ACHN (cell line): Measurements from ENCODE around the gene GEMIN4.
"Not testable (repeated sequence)": the region's sequence is repeated elsewhere in the genome, so short reads cannot be mapped to it uniquely, and the experiment has no call there.

Source experiments
- DNase-seq: peaks from one replicate; pipeline ENCODE4 v3.0.0-alpha.2; 2015
- in situ Hi-C: cut with HindIII; loops from 2 replicates; pipeline ENCODE4 v1.10.0; 2017; ENCODE audit warnings: low sequenced_read_pairs, low pct_ligation_motif_present, low pct_unique_long_range_greater_than_20kb

The GEMIN4 gene

DNA sequence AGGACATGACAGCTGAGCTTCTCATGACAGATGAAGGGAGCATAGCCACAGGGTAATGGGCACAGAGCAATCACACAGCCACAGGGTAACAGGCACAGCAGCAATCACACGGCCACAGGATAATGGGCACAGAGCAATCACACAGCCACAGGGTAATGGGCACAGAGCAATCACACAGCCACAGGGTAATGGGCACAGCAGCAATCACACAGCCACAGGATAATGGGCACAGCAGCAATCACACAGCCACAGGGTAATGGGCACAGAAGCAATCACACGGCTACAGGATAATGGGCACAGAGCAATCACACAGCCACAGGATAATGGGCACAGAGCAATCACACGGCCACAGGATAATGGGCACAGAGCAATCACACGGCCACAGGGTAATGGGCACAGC is 3.5 kb downstream of the GEMIN4 start:
- in situ Hi-C loops, DNase-seq: not testable (repeated sequence)

- in situ Hi-C loops = no loop called here
These were observed 5.1 kb downstream of the GEMIN4 start for GRCh38 chr17:746783-747629.

DNA sequence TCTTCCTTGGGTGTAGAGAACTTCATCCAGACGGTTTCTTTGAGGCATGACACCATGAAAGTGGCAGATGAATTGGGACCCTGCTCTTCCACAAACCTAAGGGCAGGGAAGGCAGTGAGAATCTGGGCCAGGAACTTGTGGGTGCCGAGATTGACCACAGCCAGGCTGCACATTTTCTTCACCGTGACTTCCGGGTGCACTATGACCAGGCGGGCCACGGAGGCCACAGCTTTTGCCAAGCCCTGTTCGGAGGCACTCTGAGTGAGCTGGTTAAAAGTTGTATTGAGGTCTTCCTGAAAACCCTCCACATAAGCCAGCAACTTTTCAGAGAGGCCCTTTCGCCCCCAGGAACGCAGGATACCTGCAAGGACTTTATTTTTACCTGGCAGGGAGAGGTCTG is 5.9 kb downstream of the GEMIN4 start:
- in situ Hi-C loops = no loop called here
- no peak for DNase-seq

More at GRCh38 chr17:746783-747629, 5.1 kb downstream of the GEMIN4 start:
- DNase-seq = no peak

- in situ Hi-C loops = no loop called here
- DNase-seq = no peak
These were observed 6.7 kb downstream of the GEMIN4 start for GRCh38 chr17:745406-745805.

GRCh38 chr17:744937-745336 is 7.1 kb downstream of the GEMIN4 start:
- DNase-seq = no peak
- in situ Hi-C loops = no loop called here

- no peak for DNase-seq
- in situ Hi-C loops = no loop called here
These were observed 8.9 kb downstream of the GEMIN4 start for GRCh38 chr17:743139-743538.

DNA sequence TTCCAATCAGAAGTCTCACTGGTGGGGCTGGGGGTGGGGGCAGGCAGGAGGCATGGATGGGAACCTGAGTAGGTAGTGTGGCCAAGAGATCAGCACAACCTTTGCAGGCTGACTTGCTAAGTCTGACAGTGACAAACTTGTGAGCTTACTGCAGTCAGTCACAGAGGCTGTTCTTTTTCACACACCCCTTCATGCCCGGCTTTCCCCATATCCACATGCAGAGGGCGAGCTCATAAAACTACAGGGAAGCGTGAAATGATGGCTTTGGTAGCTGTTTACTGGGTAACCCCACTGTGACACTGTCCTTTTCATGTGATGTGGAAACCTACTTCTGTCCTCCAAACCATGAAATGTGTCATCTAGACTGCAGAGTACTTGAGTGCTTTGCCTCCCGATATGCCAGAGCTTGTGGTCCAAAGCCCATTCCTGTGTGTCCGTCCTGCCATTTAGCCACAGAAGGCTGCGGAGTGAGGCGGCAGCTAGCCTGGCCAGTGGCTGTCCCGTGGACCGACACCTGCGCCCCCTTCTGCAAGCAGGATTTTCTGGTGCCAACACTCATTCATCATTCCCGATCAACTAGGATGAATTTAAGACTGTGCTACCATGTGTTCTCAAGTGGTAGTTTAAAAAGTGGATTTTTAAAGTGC is 9.8 kb downstream of the GEMIN4 start:
- in situ Hi-C loops = no loop called here
- no peak for DNase-seq

GRCh38 chr17:740240-741017 is 11.6 kb downstream of the GEMIN4 start:
- DNase-seq = no peak
- in situ Hi-C loops = no loop called here

DNA sequence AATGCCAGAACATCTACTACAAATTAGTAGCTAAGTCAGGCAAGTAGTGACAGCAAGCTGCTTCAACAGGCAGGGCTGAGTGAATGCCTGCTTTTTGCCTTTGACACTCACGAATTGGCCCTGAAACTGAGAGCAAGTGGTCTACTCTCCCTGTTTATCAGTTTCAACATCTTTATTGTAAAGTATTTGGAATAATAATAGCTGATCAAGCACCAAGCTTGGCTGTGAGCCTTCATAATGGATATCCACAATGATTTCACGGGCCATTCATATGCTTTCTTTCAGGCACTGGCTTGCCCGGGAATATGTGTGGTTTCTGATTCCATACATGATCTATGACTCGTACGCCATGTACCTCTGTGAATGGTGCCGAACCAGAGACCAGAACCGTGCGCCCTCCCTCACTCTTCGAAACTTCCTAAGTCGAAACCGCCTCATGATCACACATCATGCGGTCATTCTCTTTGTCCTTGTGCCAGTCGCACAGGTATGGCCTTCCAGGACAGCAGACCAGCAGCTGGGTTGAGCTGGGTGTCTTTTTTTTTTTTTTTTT is 14.4 kb downstream of the GEMIN4 start:
- in situ Hi-C loops = no loop called here
- no peak for DNase-seq

GRCh38 chr17:733743-734142 is 18.3 kb downstream of the GEMIN4 start:
- no peak for DNase-seq
- in situ Hi-C loops = no loop called here

DNA sequence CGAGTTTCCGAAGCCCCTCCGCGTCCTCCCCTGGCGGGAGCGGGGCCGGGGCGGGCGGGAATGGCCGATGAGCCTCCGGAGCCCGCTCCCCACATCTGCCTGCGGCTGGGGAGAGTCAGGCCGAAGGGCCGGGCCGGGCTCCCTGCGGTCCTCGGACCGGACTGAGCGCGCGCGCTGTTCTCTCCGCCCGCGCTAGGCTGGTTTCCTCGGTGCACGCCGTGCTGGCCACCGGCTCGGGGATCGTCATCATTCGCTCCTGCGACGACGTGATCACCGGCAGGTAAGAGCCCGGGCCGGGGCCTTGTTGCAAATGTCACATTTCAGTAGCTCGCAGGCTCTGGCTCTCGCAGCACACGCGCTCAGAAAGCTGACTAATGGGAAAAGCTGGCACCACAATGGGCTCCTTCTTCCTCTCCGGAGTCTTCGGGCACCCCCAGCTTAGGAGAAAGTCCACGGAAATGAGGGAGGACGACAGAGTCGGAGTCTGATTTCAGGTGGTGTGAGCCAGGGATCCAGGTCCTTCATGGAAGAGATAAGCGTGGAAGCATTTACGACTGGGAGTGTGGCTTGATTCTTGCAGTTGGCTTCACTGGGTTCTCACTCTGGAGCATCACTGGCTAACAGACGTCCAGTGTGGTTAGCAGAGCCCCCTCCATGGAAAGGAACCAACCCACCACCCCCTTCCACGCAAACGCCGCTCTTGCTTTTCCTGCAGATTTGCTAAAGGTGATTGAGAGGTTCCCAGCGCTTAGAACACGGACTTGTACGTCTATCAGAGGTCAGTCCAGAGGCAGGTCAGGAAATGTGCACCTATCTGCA is 19.0 kb downstream of the GEMIN4 start:
- in situ Hi-C loops = no loop called here
- peak; percentile 55 for DNase-seq

DNA sequence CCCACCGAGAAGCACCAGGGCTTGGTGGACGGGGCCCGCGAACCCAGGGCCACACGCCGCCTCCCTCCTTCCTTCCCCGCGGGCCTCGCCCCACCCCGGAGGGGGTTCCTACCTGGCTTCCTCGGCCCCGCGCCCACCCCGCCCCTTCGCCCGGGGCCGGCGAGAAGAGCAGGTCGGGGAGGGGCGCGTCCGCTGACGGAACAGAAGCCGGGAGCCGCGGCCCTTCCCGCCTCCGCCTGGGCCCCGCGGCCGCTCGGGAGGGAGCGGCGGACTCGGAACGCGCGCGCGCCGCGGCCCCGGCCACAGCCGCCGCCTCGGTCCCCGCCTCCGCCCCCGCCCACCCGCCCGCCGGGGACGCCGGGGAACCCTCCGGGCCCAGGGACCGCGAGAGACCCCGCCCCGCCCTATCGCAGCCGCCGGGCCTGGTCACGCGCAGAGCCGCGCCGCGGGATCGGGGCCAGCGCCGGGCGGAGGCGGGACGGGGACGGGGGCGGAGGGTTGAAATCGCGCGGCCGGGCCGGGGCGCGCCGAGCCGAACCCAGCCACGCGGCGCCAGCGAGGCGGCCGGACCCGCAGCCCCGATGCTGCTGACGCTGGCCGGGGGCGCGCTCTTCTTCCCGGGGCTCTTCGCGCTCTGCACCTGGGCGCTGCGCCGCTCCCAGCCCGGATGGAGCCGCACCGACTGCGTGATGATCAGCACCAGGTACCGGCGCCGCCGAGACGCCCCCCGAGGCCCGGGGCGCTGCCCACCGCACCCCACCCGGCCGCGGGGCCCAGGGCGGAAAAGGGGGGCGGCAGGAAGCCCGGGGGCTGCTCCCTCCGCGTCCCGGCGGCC is 19.8 kb downstream of the GEMIN4 start, which contains the start of gene TLCD3A:
Gene TLCD3A (plus strand): TSS at position 530 of the 835 bp plus-strand sequence. CDS start 52 bp downstream, at position 582.
- DNase-seq = peak; percentile 75

GRCh38 chr17:731644-732066 is 20.4 kb downstream of the GEMIN4 start:
- in situ Hi-C loops = no loop called here
- DNase-seq = no peak

More for the DNA sequence above, 19.8 kb downstream of the GEMIN4 start, which contains the start of gene TLCD3A:
- in situ Hi-C loops = no loop called here

GRCh38 chr17:728911-729310 is 23.2 kb downstream of the GEMIN4 start:
- in situ Hi-C loops = no loop called here

DNA sequence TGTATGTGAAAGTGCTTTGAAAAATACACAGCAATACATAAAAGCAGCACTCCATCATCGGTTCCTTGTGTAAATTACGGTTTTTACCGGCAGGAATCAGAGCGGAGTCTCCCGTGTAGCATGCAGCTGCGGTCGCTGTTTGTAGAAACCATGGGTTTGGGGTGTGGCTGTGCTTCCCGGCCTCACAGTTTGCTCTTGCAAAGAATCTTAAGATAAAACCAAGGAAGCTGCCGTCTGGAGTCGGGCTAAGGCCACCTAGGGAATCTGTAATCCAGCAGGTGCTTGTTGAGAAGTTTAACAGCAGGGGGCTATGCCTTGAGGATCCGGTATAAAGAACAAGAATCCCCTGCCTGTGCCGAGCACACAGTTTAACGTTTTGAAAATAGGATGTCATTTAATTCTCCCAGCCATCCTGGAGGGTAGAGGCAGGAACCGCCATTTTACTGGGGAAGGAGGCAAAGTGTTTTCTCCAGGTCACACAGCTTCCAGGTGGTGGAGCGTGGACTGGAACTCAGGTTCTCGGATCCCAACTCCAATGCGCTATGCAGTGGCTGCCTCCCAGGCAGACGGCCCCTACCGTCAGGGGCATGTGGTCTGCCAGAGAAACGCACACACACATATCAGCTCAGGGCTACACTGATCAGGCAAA is 25.7 kb downstream of the GEMIN4 start:
- no peak for DNase-seq
- in situ Hi-C loops = no loop called here

More at GRCh38 chr17:728911-729310, 23.2 kb downstream of the GEMIN4 start:
- no peak for DNase-seq

DNA sequence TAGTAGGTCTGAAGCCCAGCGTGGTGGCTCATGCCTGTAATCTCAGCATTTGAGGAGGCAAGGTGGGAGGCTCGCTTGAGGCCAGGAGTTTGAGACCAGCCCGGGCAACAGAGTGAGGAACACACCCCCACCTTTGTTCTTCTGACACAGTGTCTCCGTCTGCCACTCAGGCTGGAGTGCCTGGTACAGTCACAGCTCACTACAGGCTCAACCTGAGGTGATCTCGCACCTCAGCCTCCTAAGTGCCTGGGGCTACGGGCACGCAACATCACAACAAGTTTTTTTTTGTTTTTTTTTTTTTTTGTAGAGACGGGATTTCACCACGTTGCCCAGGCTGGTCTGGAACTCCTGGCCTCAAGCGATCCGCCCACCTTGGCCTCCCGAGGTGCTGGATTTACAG is 26.3 kb downstream of the GEMIN4 start:
- no peak for DNase-seq
- in situ Hi-C loops = no loop called here

DNA sequence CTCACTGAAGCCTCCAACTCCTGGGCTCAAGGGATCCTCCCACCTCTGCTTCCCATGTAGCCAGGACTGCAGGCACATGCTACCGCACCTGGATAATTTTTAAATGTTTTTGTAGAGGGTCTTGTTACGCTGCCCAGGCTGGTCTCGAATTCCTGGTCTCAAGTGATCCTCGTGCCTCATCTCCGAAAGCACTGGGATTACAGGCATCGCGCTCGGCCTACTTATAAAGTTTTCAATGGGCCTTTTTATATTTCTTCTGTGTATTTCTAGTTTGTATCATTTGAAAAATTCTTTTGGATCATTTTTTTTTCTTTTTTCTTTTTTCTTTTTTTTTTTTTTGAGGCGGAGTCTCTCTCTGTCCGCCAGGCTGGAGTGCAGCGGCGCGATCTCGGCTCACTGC is 27.0 kb downstream of the GEMIN4 start:
- no peak for DNase-seq
- in situ Hi-C loops = no loop called here
